ENCODE results near the gene AFF3. TPM values are rescaled to one million over a fixed set of nuclear protein-coding genes. Genes with fewer than 3 reads are reported as not detected.

The AFF3 gene
- total RNA-seq, 4 donors from 2014 or later = 9.0 to 20.2 (median 14.5) TPM

DNA sequence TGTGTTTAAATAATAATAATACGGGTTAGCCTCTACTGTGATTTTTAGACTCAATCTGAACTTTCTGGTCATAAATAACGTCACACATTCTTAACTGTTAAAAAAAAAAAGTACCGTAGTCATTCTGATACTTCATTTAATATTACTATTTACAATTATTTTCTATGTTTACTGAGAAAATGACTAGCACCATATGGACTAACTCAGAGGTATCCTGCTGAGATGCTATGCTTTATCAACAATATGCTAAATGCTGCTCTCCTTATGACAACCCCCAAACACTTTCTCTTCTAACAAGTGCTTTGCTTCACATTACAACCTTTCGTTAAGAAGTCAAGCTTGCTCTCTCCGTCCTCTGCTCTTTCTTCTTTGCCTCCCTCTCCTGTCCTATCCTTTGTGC lies 182.1 kb downstream of the AFF3 start:
- H3K4me1 ChIP-seq = no peaks in the 10 kb centered on the region
- no peaks in the 10 kb centered on the region for H3K36me3 ChIP-seq
- 74 to 84% methylated on average over 5 of the region's 5 CpGs for WGBS, 2 donors (ENCODE audit: low coverage in 1 of 2)
- H3K27ac ChIP-seq = no peak overlapping the region
- intact Hi-C loops (cut with DNase I; ENCODE audit: low total_unique reads) (no loop called here), in situ Hi-C loops (cut with MboI; ENCODE audit: low pct_ligation_motif_present in 1 of 4, low pct_unique_long_range_greater_than_20kb in 1 of 4, low sequenced_read_pairs in 3 of 4) (no loop called here)
- no peak for DNase-seq
- no peaks in the 10 kb centered on the region for H3K27me3 ChIP-seq
- no peaks in the 10 kb centered on the region for H3K9me3 ChIP-seq
- no peak overlapping the region for H3K4me3 ChIP-seq
- no peak for TF ChIP-seq EP300 (IDR thresholded peaks at IDR 0.05; ENCODE audit: low read depth)
- TF ChIP-seq, protein P1, sequence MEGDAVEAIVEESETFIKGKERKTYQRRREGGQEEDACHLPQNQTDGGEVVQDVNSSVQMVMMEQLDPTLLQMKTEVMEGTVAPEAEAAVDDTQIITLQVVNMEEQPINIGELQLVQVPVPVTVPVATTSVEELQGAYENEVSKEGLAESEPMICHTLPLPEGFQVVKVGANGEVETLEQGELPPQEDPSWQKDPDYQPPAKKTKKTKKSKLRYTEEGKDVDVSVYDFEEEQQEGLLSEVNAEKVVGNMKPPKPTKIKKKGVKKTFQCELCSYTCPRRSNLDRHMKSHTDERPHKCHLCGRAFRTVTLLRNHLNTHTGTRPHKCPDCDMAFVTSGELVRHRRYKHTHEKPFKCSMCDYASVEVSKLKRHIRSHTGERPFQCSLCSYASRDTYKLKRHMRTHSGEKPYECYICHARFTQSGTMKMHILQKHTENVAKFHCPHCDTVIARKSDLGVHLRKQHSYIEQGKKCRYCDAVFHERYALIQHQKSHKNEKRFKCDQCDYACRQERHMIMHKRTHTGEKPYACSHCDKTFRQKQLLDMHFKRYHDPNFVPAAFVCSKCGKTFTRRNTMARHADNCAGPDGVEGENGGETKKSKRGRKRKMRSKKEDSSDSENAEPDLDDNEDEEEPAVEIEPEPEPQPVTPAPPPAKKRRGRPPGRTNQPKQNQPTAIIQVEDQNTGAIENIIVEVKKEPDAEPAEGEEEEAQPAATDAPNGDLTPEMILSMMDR (IDR thresholded peaks at IDR 0.05) = no peak
- no peak for TF ChIP-seq POLR2A (IDR thresholded peaks at IDR 0.05)
- no peak for TF ChIP-seq POLR2AphosphoS5 (IDR thresholded peaks at IDR 0.05)

DNA sequence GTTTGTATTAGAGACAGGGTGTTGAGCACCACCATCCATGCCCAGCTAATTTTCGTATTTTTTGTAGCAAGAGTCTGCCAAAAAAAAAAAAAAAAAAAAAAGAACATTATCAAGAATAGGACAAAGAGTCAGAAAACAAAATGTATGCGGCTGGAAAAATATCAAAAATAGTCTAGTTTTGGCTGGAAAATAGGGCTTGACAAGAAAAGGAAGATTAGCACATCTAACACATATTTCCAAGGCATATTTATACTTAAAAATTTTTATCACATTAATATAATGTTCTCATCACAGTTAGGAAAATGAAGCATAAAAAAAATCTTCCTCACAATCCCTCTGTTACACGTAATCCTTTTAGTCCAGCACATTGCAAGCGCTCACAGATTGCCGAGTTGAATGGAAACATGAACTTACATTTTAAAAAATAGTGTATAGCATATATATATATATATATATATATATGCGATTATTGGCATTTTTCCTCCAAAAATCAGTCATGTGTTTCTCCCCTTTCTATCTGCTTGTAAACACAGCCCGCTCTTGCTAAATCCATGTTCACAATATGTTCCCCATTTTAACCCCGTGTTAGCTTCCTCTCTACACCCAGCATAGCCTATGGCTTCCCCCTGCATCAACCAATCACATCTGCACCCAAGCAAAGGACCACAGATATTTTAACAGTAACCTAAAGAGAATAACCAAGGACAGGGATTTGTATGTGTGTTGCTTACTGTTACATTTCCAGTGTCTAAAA lies 183.0 kb downstream of the AFF3 start:
- TF ChIP-seq, protein P1 (IDR thresholded peaks at IDR 0.05) = no peak
- TF ChIP-seq POLR2AphosphoS5 (IDR thresholded peaks at IDR 0.05) (no peak), POLR2A (IDR thresholded peaks at IDR 0.05) (no peak), EP300 (IDR thresholded peaks at IDR 0.05; ENCODE audit: low read depth) (no peak)
- 81 to 82% methylated on average over 8 of the region's 8 CpGs for WGBS, 2 donors (ENCODE audit: low coverage in 1 of 2)
- no peak overlapping the region for H3K27ac ChIP-seq
- DNase-seq = no peak
- H3K9me3 ChIP-seq = no peaks in the 10 kb centered on the region
- H3K36me3 ChIP-seq = no peaks in the 10 kb centered on the region
- no peak overlapping the region for H3K4me3 ChIP-seq
- in situ Hi-C loops (cut with MboI; ENCODE audit: low pct_ligation_motif_present in 1 of 4, low pct_unique_long_range_greater_than_20kb in 1 of 4, low sequenced_read_pairs in 3 of 4) (no loop called here), intact Hi-C loops (cut with DNase I; ENCODE audit: low total_unique reads) (no loop called here)
- no peaks in the 10 kb centered on the region for H3K4me1 ChIP-seq
- no peaks in the 10 kb centered on the region for H3K27me3 ChIP-seq

DNA sequence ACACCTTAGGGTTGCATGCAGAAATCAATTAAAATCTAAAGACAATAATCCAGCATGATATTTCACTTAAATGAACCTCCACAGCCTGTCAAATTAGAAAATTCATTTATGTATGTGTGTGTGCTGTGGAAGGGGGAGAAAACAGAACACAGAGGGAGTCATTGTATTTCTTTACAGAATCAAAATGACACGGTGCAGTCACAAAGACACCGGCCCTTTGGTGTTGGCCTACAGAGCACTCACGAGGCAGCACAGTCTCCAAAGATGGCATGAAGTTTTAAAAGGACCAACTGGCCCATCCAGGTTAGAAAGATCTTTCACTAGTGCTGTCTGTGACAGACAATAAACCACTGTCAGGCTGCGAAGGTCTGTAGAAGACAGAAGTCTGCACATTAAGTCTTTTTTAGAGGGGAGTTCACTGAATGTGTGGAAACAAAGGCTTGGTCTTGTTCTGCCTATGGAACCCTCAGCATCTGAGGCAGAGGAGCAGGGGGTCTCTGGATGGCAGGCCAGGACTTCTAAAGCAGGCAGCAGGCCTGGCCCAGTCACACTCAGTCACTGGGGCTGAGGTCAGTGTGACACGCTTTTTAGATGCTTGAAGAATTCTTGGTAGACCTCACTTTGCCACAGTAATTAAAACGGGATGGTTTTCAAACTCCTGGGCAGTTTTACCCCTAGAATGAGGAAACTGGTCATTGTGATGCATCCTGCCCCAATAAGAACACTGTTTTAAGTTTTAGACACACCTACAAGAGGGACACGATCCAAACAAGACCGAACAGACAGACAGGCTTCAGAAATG lies 184.9 kb downstream of the AFF3 start:
- TF ChIP-seq, protein P1 (IDR thresholded peaks at IDR 0.05) = no peak
- no peak for TF ChIP-seq POLR2AphosphoS5 (IDR thresholded peaks at IDR 0.05)
- no peak for TF ChIP-seq EP300 (IDR thresholded peaks at IDR 0.05; ENCODE audit: low read depth)
- TF ChIP-seq POLR2A (IDR thresholded peaks at IDR 0.05) = no peak
- intact Hi-C loops (cut with DNase I; ENCODE audit: low total_unique reads) = no loop called here
- H3K4me3 ChIP-seq = no peak overlapping the region
- in situ Hi-C loops (cut with MboI; ENCODE audit: low pct_ligation_motif_present in 1 of 4, low pct_unique_long_range_greater_than_20kb in 1 of 4, low sequenced_read_pairs in 3 of 4) = no loop called here
- no peak overlapping the region for H3K27ac ChIP-seq
- WGBS, 2 donors (ENCODE audit: low coverage in 1 of 2) = 86 to 89% methylated on average over 2 to 8 of the region's 8 CpGs
- no peaks in the 10 kb centered on the region for H3K36me3 ChIP-seq
- no peaks in the 10 kb centered on the region for H3K27me3 ChIP-seq
- no peaks in the 10 kb centered on the region for H3K4me1 ChIP-seq
- H3K9me3 ChIP-seq = no peaks in the 10 kb centered on the region
- DNase-seq = no peak

DNA sequence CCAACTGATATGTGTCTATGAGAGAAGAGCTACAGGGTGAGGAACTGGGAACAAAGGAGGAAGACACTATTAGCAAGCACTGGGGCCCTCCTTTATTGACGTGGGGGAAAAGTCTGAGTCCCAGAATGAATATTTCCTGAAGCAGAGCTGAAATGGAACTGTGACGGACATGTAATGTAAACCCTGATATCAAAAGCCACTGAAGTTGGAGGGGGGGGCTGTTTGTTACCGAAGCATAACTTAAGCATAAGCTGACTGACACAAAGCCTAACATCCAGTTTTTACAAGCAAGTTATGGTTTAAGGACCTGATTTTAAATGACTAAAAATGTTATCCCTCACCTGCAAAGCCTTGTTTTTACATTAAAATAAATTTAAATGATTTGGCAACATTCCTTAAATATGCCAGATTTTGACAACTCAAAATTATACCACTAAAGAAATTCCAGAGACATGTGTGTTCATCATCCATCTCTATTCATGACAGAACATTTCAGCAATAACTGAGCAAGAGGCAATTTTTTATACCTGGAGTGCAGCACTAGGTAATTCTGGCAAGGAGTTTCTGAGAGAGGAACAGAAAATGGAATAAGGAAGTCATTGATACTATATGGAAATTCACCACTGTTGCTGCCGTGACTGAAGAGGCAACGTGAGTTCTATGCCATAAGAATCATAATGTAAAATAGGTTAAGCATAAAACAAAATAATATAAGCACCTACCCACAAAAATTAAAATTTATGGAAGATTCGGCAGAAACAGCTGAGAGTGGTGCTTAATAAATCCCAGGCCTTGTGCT lies 186.0 kb downstream of the AFF3 start:
- Histone ChIP-seq H3K36me3 (no peaks in the 10 kb centered on the region), H3K27ac (no peak overlapping the region), H3K9me3 (no peaks in the 10 kb centered on the region), H3K4me3 (no peak overlapping the region), H3K27me3 (no peaks in the 10 kb centered on the region), H3K4me1 (no peaks in the 10 kb centered on the region)
- intact Hi-C loops (cut with DNase I; ENCODE audit: low total_unique reads) = no loop called here
- WGBS, 2 donors (ENCODE audit: low coverage in 1 of 2) = 75 to 97% methylated on average over 4 to 6 of the region's 6 CpGs
- in situ Hi-C loops (cut with MboI; ENCODE audit: low pct_ligation_motif_present in 1 of 4, low pct_unique_long_range_greater_than_20kb in 1 of 4, low sequenced_read_pairs in 3 of 4) = no loop called here
- TF ChIP-seq POLR2A (IDR thresholded peaks at IDR 0.05) = no peak
- no peak for TF ChIP-seq EP300 (IDR thresholded peaks at IDR 0.05; ENCODE audit: low read depth)
- TF ChIP-seq, protein P1 (IDR thresholded peaks at IDR 0.05) = no peak
- TF ChIP-seq POLR2AphosphoS5 (IDR thresholded peaks at IDR 0.05) = no peak
- no peak for DNase-seq
